HEK293T (cell line): ENCODE results near the gene FN3K.

Experiments
- BHLHE40 ChIP-seq: fragments of 450-650 bp; IDR thresholded peaks from 2 replicates; pipeline ENCODE4 v1.6.1; 2016; ENCODE audit warnings: mild to moderate bottlenecking, moderate library complexity, borderline replicate concordance
- FOXK2 ChIP-seq: fragments of 450-650 bp; IDR thresholded peaks from 2 replicates; pipeline ENCODE4 v1.6.1; 2016; ENCODE audit warnings: mild to moderate bottlenecking
- FOXM1 ChIP-seq: fragments of 450-650 bp; IDR thresholded peaks from 2 replicates; pipeline ENCODE4 v1.6.1; 2017; ENCODE audit warnings: mild to moderate bottlenecking, borderline replicate concordance
- SP1 ChIP-seq: fragments of 450-650 bp; IDR thresholded peaks from 2 replicates; pipeline ENCODE4 v1.6.1; 2017
- ZNF384 ChIP-seq: fragments of 450-650 bp; IDR thresholded peaks from 2 replicates; pipeline ENCODE4 v1.6.1; 2016

DNA sequence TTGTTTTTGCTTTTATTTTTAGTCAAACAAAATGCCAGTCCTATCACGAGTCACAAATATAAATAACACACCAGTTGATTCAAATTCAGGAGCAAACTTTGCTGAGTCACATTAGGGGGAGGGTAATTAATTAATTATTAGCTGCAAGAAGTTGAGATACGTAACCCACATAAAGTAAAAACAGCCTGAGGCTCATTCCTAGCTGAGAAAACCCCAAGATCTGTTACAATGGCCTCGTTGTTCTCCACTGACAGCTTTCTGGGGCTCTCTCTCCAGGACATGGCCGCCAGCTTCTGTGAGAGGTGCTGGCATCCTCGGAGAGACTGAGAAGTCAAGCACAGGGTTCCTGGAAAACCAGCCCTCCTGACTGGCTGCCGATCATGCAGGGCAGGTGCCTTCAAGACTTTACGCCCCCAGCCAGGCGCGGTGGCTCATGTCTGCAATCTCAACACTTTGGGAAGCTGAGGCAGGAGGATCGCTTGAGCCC is 48.0 kb upstream of the FN3K start:
- TF ChIP-seq SP1 (no peak), FOXK2 (no peak), BHLHE40 (no peak), FOXM1 (no peak), ZNF384 (no peak)
